Measurements from ENCODE around the gene ITPKC.

- TF ChIP-seq CTCF (IDR thresholded peaks at IDR 0.05) (no peak), POLR2A (IDR thresholded peaks at IDR 0.05) (no peak)
Observed at GRCh38 chr19:40695881-40696280, 21.0 kb upstream of the ITPKC start.
